ENCODE results near the gene EXOC4.

Gene EXOC4

DNA sequence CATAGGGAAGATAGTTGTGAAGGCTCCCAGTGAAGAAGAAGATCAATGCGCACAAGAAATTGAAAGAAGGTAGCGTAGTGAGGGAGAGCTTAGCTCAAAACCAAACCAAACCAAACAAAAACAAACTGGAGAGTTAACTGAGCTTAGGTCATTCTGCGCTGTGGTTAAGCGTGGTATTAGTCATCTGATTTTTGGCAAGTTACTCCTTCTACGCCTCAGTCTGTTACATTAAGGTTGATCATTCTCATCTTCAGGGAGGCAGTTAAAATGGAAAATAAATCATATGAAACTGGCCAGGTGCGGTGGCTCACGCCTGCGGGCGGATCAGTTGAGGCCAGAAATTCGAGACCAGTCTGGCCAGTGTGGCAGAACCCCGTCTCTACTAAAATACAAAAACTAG, 259.7 kb downstream of the EXOC4 start:
- ChIA-PET CTCF (interaction anchor here (1.3 kb wide), 1 partner anchor 78 kb away, joined by 4 read pairs; no protein-coding TSS in a partner anchor), POLR2A (no interaction called here)
- DNase-seq (ENCODE audit: extremely low spot score), result no peak
- TF ChIP-seq, protein P1, sequence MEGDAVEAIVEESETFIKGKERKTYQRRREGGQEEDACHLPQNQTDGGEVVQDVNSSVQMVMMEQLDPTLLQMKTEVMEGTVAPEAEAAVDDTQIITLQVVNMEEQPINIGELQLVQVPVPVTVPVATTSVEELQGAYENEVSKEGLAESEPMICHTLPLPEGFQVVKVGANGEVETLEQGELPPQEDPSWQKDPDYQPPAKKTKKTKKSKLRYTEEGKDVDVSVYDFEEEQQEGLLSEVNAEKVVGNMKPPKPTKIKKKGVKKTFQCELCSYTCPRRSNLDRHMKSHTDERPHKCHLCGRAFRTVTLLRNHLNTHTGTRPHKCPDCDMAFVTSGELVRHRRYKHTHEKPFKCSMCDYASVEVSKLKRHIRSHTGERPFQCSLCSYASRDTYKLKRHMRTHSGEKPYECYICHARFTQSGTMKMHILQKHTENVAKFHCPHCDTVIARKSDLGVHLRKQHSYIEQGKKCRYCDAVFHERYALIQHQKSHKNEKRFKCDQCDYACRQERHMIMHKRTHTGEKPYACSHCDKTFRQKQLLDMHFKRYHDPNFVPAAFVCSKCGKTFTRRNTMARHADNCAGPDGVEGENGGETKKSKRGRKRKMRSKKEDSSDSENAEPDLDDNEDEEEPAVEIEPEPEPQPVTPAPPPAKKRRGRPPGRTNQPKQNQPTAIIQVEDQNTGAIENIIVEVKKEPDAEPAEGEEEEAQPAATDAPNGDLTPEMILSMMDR (IDR thresholded peaks at IDR 0.05; ENCODE audit: control extremely low read depth, extremely low read depth, low read depth, missing control alignments), result no peak

DNA sequence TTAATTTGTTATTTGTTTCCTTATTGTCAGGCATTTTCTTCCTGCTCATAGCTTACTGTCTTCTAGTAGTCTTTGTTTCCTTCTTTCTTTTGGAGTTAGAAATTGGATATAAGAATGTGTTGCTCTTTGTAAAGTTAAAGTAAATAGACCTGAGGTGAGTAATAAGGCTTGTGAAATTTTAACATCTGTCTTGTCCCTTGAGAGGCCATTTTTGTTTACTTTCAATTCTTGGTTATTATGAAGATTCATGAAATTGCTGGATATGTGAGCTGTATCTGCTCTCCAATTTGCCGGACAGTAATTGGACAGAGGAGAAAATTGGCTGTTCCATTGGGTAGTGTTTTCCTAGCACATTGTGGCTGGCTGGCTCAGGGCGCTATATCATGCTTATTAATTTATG, 260.7 kb downstream of the EXOC4 start:
- ChIA-PET CTCF (no interaction called here), POLR2A (no interaction called here)
- TF ChIP-seq, protein P1 (IDR thresholded peaks at IDR 0.05; ENCODE audit: control extremely low read depth, extremely low read depth, low read depth, missing control alignments), result no peak
- no peak for DNase-seq (ENCODE audit: extremely low spot score)

DNA sequence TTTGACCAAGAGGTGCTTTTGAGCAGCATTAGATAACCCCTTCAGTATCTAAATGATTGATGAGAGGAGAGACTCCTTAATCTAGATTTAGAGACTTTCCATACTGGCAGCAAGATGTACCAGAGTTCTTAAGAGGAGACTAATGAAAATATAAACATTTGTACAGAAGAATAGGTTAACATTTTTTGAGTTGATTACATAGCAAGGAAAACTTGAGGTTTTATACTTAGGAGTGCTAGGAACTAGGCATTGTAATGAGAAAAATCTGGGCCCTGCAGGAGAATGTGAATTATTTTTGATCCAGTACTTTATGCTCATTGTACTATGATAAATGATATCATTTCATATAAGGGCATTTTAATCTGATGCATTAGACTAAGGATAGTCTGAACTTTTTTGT, 261.7 kb downstream of the EXOC4 start:
- no peak for DNase-seq (ENCODE audit: extremely low spot score)
- CTCF ChIA-PET, result interaction anchor here (1.3 kb wide), 1 partner anchor 9 kb away, joined by 3 read pairs; no protein-coding TSS in a partner anchor
- POLR2A ChIA-PET, result no interaction called here
- TF ChIP-seq, protein P1 (IDR thresholded peaks at IDR 0.05; ENCODE audit: control extremely low read depth, extremely low read depth, low read depth, missing control alignments), result no peak

DNA sequence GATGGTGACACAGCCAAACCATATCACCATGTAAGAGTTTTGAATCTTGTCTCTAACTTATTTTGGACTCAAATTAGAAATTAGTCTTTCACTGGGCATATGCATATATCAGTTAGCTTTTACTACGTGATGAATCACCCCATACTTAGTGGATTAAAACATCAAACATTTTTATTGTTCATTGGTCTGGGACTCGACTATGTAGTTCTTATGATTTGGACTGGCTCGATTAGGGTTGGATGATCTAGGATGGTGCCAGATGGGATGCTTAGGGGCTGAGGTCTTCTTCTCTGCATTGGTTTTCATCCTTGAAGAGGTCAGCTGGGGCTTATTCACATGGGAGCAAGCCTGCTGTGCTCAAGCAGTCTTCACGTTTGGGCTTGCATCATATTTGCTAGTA, 264.9 kb downstream of the EXOC4 start:
- POLR2A ChIA-PET, result no interaction called here
- DNase-seq (ENCODE audit: extremely low spot score), result no peak
- TF ChIP-seq, protein P1 (IDR thresholded peaks at IDR 0.05; ENCODE audit: control extremely low read depth, extremely low read depth, low read depth, missing control alignments), result no peak
- CTCF ChIA-PET, result no interaction called here

DNA sequence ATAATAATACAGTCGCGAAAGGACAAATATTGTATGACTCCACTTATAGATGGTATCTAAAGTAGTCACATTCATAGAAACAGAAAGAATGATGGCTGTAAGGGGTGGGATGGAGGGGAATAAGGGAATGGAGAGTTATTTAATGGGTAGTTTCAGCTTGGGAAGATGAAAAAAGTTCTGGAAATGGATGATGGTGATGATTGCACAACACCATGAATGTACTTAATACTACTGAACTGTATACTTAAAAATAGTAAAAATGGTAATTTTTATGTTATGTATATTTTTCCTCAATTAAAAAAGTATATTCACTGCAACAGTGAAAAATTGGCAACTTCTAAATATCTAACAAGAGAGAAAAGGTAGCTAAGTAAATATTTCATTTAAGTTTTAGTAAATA, 265.8 kb downstream of the EXOC4 start:
- TF ChIP-seq, protein P1 (IDR thresholded peaks at IDR 0.05; ENCODE audit: control extremely low read depth, extremely low read depth, low read depth, missing control alignments), result no peak
- CTCF ChIA-PET, result interaction anchor here (1.5 kb wide), 1 partner anchor 11 kb away, joined by 4 read pairs; no protein-coding TSS in a partner anchor

DNA sequence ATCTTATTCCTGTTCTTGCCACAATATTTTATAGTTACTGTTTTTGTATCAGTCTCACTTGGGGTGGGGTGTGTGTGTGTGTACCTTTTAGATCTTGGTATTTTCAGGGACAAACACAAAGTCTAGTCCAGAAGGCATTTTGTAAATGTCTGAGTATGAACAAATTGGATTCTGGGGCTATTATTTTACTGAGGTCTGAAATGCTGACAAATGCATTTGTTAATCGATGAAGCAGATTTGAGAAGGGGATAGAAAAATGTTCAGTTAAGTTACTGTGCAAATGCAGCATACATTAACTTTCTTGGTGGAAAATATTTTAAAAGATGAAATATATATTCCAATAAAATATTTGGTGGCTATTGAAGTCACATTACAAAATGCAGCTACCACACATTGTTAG, 267.4 kb downstream of the EXOC4 start:
- ChIA-PET CTCF (interaction anchor here (0.8 to 1.0 kb wide), 2 partner anchors 14 to 18 kb away, joined by 3 read pairs; no protein-coding TSS in a partner anchor), POLR2A (no interaction called here)
- TF ChIP-seq, protein P1 (IDR thresholded peaks at IDR 0.05; ENCODE audit: control extremely low read depth, extremely low read depth, low read depth, missing control alignments), result no peak
- no peak for DNase-seq (ENCODE audit: extremely low spot score)

More for the DNA sequence above, 265.8 kb downstream of the EXOC4 start:
- DNase-seq (ENCODE audit: extremely low spot score), result no peak
- POLR2A ChIA-PET, result no interaction called here

DNA sequence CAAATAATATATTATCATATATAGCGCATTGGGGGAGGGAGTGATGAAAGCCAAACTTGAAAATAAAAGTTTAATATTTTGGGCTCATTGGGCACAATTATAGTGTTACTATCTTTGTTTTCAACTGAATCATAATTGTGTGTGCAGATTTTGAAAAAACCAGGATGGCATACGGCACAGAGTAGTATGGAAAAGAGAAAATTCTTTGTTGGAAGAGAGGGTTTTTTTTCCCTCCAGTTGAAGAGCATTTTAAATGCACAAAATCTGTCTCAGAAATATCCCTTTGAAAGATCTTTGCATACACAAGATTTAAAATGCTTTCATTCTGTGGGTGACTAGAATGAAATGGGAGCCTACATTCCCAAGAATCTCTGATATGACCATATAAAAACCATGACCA, 269.6 kb downstream of the EXOC4 start:
- no peak for DNase-seq (ENCODE audit: extremely low spot score)
- ChIA-PET CTCF (no interaction called here), POLR2A (no interaction called here)
- TF ChIP-seq, protein P1 (IDR thresholded peaks at IDR 0.05; ENCODE audit: control extremely low read depth, extremely low read depth, low read depth, missing control alignments), result no peak

Data from GM10248 (cell line).